HG03571 (cell line): ENCODE measurements around the gene NPNT.

Experiments used
- ATAC-seq: cut with Tn5 transposase; IDR thresholded peaks from one replicate; pipeline ENCODE4 v1.9.1; 2021; ENCODE audit not compliant: unreplicated experiment

The NPNT gene

GRCh38 chr4:105967058-105967658 lies 71.9 kb downstream of the NPNT start:
- no peak for ATAC-seq

DNA sequence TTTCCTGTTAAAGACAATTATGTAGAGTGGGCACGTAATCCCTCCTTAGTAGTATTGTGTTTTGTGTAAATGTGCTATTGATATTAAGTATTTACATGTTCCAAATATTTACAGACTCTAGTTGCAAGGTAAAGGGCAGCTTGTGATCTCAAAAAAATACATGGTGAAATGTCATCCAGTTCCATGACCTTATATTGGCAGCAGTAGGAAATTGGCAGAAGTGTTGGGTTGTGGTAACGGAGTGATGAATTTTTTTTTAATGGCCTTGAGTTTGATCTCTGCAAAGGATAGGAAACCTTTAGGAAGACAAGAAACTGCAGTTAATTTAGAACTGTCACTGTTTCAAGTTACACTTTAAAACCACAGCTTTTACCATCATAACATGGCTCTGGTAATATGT lies 74.3 kb downstream of the NPNT start:
- ATAC-seq = no peak

DNA sequence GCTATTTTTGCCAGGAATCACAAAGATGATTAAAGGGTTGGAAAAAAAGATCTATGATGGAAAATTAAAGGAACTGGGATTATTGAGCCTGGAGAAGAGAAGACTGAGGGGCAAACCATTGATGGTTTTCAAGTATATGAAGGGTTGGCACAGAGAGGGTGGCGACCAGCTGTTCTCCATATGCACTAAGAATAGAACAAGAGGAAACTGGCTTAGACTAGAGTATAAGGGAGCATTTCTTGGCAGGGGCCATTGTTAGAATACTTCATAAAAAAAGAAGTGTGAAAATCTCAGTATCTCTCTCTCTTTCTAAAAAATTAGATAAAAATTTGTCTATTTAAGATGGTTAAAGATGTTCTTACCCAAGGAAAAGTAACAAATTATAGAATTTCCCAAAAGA lies 75.1 kb downstream of the NPNT start:
- ATAC-seq = no peak

GRCh38 chr4:105971036-105971435 lies 75.8 kb downstream of the NPNT start:
- no peak for ATAC-seq

DNA sequence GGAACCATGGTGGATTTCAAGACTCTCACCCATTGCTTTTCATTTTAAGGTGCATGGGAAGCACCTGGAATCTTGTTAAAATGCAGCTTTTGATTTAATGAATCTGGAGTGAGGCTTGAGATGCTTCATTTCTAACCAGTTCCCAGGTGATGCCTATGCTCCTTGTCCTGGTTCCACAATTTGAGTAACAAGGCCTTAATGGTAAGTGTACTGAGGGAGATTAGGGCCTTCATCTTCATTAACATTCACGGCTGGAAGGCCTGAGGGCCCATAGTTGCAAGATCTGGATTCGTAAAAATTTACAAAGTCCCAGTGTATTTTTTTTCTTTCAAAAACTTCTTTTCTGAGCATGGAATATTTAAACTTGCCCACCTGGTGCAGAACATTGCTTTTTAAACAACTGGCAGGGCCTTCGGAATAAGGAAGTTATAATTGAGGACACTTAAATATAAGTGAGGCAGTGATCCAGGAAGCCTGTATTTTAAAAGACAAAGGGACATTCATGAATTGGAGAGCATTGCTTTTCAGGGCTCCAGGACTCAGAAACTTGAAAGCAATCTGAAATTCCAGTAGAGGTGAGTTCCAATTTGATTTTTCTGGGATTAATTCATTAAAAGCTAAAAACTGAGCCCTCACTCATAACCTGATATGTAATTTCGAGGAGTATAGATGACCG lies 77.8 kb downstream of the NPNT start:
- ATAC-seq = no peak

DNA sequence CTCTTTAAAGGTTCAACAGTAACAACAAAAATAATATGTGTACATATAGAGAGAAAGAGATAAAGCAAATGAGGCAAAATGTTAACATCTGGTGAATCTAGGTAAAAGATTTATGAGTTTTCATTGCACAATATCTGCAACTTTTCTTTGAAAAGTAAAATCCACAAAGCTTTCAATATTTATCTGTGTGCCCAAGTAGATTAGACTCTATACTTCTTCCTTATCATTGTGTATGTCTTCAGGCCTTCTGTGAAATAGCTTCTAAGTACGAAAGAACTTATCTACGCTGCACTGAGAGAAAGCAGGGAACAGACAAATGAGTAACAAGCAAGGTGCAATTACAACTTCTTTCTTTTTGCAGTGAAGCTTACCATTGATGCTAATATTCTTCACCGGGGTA lies 81.6 kb downstream of the NPNT start:
- no peak for ATAC-seq

DNA sequence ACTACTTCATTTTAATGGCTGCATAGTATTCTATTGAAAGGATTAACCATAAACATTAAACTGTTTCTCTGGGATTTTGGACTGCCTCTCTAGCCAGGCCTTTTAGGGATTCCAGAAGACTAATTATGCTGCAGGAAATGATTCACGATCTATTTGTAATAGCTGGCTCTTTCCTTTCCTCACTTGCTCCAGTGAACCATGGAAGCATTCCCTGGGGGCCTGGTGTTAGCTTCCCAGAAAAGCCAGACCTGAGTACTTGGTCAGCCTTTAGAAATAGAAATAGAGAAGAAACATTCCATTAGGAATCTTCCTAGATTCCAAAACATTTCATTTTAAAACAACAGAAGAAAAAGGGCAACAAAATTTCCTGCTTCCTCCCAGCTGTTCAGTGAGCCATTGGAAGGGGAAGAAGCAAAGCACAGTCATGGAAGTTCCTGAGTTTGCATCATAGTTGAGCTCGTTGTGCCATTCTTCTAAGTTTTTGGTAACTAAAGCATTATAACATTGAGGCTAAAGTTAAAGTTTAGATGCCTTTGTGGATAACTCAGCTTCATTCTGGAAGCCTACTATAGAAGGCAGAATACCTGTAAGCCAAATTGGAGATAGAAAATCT lies 83.5 kb downstream of the NPNT start:
- ATAC-seq = no peak

DNA sequence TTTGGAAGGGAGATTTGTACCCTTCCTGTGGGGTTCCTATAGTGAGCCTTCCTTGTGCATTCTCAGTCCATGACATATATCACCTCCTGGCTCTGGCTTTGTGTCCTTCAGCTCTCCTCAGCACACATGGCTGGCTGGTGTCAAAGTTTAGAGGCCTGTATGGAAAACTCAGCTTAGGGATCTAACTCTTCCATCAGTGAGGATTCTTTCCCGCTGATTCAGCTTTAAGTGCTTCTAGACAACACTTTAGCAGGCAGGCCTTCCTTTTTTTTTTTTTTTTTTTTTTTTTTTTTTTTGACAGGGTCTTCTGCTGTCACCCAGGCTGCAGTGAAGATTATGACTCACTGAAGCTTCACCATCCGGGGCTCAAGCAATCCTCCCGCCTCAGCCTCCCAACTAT lies 84.2 kb downstream of the NPNT start:
- ATAC-seq = no peak

DNA sequence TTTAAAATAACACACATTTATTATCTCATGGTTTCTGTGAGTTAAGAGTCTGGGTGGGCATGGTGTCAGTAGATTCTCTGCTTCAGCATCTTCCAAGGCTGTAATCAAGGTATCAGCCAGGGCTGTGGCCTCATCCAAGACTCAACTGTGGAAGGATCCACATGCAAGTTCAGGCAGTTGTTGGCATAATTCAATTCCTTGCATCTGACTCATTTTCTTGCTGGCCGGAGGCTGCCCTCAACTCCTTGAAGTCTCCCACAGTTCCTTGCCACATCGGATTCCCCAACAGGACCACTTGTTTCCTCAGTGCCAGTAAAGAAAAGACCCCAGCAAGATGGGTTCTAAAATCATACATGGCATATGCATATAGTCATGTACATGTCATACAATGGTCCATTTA lies 93.4 kb downstream of the NPNT start:
- no peak for ATAC-seq

DNA sequence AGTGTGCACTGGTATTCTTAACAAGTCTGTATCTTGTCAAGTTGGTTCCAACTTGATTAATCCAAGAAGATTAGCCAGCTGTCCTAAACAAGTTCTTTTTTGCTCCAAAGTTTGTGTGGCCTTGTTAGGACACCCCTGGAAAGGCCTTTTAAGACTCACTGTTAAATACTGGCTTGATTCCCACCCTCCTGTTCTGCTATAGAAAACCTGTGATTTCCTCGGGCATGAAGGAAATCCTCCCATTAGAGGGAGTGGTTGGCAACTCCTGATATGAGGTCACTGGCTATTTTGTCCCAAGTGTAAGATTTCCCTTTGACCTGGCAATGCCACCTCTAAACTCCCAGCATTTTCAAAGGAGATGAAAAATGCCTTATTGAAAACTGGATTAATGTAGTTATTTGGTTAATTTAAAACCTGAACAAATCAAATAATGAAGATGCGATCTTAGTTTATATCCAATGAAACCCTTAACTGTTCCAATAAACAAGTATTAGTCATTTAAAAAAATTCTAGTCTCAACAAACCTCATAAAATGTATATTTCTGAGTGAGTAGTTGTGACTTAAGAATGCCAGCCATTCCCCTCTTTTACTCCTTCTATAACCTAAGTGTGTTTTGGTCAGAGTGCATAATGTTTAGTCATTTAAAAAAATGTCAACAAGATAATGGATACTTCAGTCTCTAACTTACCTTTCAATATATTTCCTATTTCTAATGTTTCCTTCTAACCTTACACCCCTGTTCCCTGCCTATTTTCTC lies 94.4 kb downstream of the NPNT start:
- no peak for ATAC-seq

- no peak for ATAC-seq
Observed at GRCh38 chr4:105990933-105991332, 95.7 kb downstream of the NPNT start.

DNA sequence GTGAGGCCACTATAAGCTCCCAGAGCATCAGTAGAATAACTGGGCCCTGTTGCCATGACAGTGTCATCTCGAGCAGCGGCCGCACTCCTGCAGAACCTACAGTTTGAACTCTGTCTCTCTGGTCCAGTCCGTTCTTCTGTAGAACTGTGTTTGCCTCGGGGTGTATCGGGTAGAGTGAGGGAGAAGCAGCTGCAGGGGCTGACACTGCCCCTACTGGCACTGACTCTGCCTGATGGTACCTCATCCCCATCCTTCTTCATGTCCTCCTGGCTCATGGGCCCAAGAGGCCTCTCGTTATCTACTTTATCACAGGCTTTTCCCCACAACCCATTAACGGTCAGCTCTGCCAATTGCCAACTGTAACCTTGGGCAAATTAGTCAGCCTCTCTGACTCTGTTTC lies 96.5 kb downstream of the NPNT start:
- ATAC-seq = no peak

- no peak for ATAC-seq
Observed at GRCh38 chr4:105992641-105993305, 97.5 kb downstream of the NPNT start.

- no peak for ATAC-seq
Observed at GRCh38 chr4:105994061-105994460, 98.8 kb downstream of the NPNT start.

DNA sequence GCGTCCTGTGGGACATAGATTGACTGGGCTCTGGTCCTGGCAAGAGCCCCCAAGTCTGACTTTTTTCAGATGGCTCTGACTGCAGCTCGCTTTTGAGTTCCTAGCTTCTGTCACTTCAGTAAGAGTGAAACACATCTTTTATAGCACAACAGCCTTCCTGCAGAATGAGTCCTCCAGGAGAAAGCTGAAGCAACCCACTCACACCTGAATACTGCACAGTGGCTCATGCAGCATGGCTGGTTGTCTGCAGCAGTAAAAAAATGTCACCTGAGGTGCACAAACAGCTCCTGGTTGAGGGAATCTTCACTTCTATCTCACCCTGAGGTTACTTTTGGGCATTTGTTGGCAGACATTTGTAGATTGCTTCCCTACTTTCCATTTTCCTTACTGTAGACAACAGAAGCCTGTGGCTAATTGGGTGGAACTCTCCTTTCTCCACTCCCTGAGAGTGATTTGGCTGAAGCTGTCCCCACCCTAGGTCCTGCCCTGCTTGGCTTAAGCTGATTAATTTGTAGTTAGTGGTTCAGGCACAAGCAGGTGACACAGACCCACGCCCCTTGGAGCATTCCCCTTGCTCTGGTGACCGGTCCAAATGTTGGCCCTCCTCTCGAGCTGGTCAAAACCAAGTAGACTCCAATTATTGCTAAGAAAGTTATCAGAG lies 99.7 kb downstream of the NPNT start:
- ATAC-seq = no peak

GRCh38 chr4:105996845-105997244 lies 101.6 kb downstream of the NPNT start:
- no peak for ATAC-seq

- no peak for ATAC-seq
Observed at GRCh38 chr4:105998171-105999063, 103.1 kb downstream of the NPNT start.

GRCh38 chr4:106002994-106003393 lies 107.7 kb downstream of the NPNT start:
- ATAC-seq = no peak

DNA sequence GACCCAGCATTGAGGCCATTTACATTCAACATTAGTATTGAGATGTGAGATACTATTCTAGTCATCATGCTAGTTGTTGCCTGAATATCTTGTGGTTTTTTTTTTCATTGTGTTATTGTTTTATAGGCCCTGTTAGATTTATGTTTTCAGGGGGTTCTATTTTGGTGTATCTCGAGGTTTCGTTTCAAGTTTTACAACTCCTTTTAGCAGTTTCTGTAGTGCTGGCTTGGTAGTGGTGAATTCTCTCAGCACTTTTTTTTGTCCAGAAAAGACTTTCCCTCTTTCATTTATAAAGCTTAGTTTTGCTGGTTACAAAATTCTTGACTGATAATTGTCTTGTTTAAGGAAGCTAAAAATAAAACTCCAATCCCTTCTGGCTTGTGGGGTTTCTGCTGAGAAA lies 115.5 kb downstream of the NPNT start:
- ATAC-seq = no peak

DNA sequence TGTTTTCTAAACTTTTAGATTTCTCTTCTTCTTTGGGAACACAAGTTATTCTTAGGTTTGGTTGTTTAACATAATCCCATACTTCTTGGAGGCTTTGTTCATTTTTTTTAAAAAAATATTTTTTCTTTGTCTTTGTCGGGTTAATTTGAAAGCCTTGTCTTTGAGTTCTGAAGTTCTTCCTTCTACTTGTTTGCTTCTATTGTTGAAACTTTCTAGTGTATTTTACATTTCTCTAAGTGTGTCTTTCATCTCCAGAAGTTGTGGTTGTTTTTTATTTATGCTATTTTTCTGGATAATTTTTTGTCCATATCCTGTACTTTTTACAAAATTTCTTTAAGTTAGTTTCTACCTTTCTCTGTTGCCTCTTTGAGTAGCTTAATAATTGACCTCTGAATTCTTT lies 116.1 kb downstream of the NPNT start:
- no peak for ATAC-seq
